Nephron (organoid): ENCODE measurements around the gene NDST1.

Experiments used
- H3K27ac Mint-ChIP-seq, 3 experiments: 2 replicates each; pipeline ENCODE4 v1.8.0; 2020; ENCODE audit warnings: mixed read lengths in 3 of 3, mild to moderate bottlenecking in 2 of 3, moderate library complexity in 1 of 3
- H3K27me3 Mint-ChIP-seq: 2 replicates; pipeline ENCODE4 v1.8.0; 2021; ENCODE audit warnings: low read depth, mild to moderate bottlenecking, moderate library complexity, mixed read lengths
- H3K36me3 Mint-ChIP-seq: 2 replicates; pipeline ENCODE4 v1.8.0; 2020; ENCODE audit warnings: low read depth, mixed read lengths
- H3K4me1 Mint-ChIP-seq: 2 replicates; pipeline ENCODE4 v1.8.0; 2020; ENCODE audit warnings: mixed read lengths
- H3K4me3 Mint-ChIP-seq, 3 experiments: 2 replicates each; pipeline ENCODE4 v1.8.0; 2020; ENCODE audit warnings: mild to moderate bottlenecking in 3 of 3, mixed read lengths in 3 of 3, moderate library complexity in 2 of 3
- H3K9me3 Mint-ChIP-seq: 2 replicates; pipeline ENCODE4 v1.8.0; 2020; ENCODE audit warnings: mixed read lengths
- TF ChIP-seq, protein P1 (sequence below), 3 experiments: fragments of 200-600 bp; sonication (generic); IDR thresholded peaks; one replicate each; pipeline ENCODE4 v1.5.0; 2021; ENCODE audit warnings: antibody characterized with exemption in 3 of 3; ENCODE audit not compliant: unreplicated experiment in 3 of 3

Gene NDST1

DNA sequence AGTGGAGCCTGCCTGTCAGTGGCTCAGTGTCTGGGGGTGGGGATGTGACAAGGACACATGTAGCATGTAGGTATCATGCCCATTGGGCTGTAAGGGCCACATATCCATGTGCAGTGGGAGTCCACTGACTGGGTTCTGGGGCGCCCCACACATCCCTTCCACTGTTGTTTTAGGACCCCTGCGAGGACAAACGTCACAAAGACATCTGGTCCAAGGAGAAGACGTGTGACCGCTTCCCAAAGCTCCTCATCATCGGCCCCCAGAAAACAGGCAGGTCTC lies 33.4 kb downstream of the NDST1 start:
- Mint-ChIP-seq H3K4me3 (no peak overlapping the region), H3K27me3 (no peaks in the 10 kb centered on the region), H3K4me1 (no peaks in the 10 kb centered on the region), H3K36me3 (peaks cover 81% of the 10 kb centered on the region), H3K27ac (no peak overlapping the region), H3K9me3 (no peaks in the 10 kb centered on the region)
- TF ChIP-seq, protein P1, sequence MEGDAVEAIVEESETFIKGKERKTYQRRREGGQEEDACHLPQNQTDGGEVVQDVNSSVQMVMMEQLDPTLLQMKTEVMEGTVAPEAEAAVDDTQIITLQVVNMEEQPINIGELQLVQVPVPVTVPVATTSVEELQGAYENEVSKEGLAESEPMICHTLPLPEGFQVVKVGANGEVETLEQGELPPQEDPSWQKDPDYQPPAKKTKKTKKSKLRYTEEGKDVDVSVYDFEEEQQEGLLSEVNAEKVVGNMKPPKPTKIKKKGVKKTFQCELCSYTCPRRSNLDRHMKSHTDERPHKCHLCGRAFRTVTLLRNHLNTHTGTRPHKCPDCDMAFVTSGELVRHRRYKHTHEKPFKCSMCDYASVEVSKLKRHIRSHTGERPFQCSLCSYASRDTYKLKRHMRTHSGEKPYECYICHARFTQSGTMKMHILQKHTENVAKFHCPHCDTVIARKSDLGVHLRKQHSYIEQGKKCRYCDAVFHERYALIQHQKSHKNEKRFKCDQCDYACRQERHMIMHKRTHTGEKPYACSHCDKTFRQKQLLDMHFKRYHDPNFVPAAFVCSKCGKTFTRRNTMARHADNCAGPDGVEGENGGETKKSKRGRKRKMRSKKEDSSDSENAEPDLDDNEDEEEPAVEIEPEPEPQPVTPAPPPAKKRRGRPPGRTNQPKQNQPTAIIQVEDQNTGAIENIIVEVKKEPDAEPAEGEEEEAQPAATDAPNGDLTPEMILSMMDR (IDR thresholded peaks at IDR 0.05; ENCODE audit: unreplicated experiment in 3 of 3): no peak

GRCh38 chr5:150541895-150542294 lies 34.0 kb downstream of the NDST1 start:
- TF ChIP-seq, protein P1 (IDR thresholded peaks at IDR 0.05; ENCODE audit: unreplicated experiment in 3 of 3): no peak
- Mint-ChIP-seq H3K9me3 (no peaks in the 10 kb centered on the region), H3K4me1 (no peaks in the 10 kb centered on the region), H3K36me3 (peaks cover 82% of the 10 kb centered on the region), H3K27me3 (no peaks in the 10 kb centered on the region), H3K27ac (no peak overlapping the region), H3K4me3 (no peak overlapping the region)

- Mint-ChIP-seq H3K4me3 (no peak overlapping the region), H3K9me3 (no peaks in the 10 kb centered on the region), H3K4me1 (no peaks in the 10 kb centered on the region), H3K36me3 (peaks cover 80% of the 10 kb centered on the region), H3K27me3 (no peaks in the 10 kb centered on the region), H3K27ac (peak overlapping the region in 1 of 3 experiments; percentile 22)
- TF ChIP-seq, protein P1 (IDR thresholded peaks at IDR 0.05; ENCODE audit: unreplicated experiment in 3 of 3): no peak
Measured at GRCh38 chr5:150542933-150543445, 35.1 kb downstream of the NDST1 start.

DNA sequence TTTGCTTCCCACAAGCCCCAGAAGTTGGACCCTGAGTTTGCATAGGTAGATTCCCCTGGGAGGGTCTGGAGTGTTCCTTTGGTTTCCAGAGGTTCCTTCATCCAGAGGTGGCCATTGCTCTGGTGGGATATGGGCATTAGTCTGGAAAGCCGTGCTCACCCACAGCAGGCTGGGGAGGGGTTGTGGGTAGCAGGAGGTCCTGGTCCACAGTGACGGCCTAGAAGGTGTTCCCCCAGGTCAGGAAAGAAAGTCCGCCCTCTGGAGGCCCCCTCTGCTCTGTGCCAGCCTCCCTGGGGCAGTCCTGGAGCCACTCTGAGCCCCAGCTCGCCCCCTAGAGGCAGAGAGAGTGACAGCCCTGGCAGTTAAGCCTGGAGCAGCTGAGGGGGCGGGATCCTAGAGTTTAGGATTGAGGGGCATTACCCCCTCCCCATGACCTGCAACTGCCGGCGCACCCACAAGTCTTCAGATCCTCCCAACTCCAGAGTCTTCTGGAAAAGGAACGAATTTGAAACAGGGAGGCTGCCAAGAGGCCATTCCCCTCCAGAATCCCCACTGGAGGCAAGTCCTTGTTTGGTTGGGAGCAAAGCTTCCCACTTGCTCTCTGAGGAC lies 36.8 kb downstream of the NDST1 start:
- peaks cover 76% of the 10 kb centered on the region for H3K36me3 Mint-ChIP-seq
- H3K9me3 Mint-ChIP-seq: no peaks in the 10 kb centered on the region
- H3K27ac Mint-ChIP-seq: no peak overlapping the region
- no peak overlapping the region for H3K4me3 Mint-ChIP-seq
- H3K27me3 Mint-ChIP-seq: no peaks in the 10 kb centered on the region
- TF ChIP-seq, protein P1 (IDR thresholded peaks at IDR 0.05; ENCODE audit: unreplicated experiment in 3 of 3): peak; percentile 43 to 70 (median 66)
- H3K4me1 Mint-ChIP-seq: no peaks in the 10 kb centered on the region

- TF ChIP-seq, protein P1 (IDR thresholded peaks at IDR 0.05; ENCODE audit: unreplicated experiment in 3 of 3): no peak
- peaks cover 74% of the 10 kb centered on the region for H3K36me3 Mint-ChIP-seq
- H3K27ac Mint-ChIP-seq: no peak overlapping the region
Measured at GRCh38 chr5:150545246-150545645, 37.3 kb downstream of the NDST1 start.

DNA sequence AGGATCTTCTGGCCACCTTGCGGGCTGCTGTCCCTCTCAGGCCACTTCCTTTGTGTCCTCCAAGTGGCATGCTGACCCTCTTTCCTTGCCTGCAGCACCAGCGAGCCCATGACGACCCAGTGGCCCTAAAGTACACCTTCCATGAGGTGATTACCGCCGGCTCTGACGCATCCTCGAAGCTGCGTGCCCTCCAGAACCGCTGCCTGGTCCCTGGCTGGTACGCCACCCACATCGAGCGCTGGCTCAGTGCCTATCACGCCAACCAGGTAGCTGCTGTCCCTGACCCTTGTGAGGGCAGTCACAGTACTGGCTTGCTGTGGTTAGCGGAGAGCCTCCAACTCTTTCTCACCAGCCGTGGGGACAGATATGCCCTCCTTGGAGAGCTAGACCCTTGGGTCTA lies 40.2 kb downstream of the NDST1 start:
- Mint-ChIP-seq H3K4me3 (no peak overlapping the region), H3K4me1 (no peaks in the 10 kb centered on the region), H3K9me3 (no peaks in the 10 kb centered on the region), H3K36me3 (peaks cover 73% of the 10 kb centered on the region), H3K27me3 (no peaks in the 10 kb centered on the region), H3K27ac (no peak overlapping the region)
- TF ChIP-seq, protein P1 (IDR thresholded peaks at IDR 0.05; ENCODE audit: unreplicated experiment in 3 of 3): no peak

More at GRCh38 chr5:150545246-150545645, 37.3 kb downstream of the NDST1 start:
- no peaks in the 10 kb centered on the region for H3K4me1 Mint-ChIP-seq
- no peak overlapping the region for H3K4me3 Mint-ChIP-seq
- H3K9me3 Mint-ChIP-seq: no peaks in the 10 kb centered on the region
- no peaks in the 10 kb centered on the region for H3K27me3 Mint-ChIP-seq
